ENCODE data around the gene PALD1. TPM values are rescaled to one million over a fixed set of nuclear protein-coding genes. Genes with fewer than 3 reads are reported as not detected.
A peak's percentile ranks its signal among the peaks of the same experiment; 100 is the strongest.

Gene PALD1
- total and polyA plus RNA-seq, 2 of the 13 experiments (the other 11 are each of a cell fraction or from before 2014, with no cell fraction given), result 0.07 to 0.09 TPM

DNA sequence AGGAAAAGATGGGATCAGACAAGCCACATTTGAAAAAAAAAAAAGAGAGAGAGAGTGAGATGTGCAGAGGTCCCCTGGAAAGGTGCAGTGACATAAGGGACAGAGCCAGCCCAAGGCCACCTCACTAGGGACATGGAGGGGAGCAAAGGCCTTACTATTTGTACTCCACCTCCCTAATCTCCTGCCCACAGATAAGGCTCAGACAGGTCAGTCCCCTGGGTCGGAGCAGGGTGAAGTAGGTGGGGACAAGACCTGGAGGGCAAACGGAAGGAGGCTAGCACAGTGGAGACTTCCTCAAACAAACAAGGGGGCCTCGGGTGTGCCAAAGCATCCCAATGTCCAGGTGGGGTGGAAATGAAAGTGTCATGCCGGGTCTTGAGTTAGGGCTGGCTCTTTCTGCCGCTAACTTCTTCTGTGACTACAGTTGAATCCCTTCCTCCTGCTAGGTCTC is 117.0 kb downstream of the PALD1 start (continued):
- peak in 1 of 2 experiments; percentile 62; a peak in 1 of 4 replicates for TF ChIP-seq EP300 (IDR thresholded peaks at IDR 0.05; ENCODE audit: low read depth in 2 of 2, low read length in 2 of 2)
- no peak for TF ChIP-seq EP300 (CRISPR knock-in tag; IDR thresholded peaks at IDR 0.05; ENCODE audit: borderline replicate concordance)
- no peak for TF ChIP-seq KAT7 (CRISPR knock-in tag; IDR thresholded peaks at IDR 0.05; ENCODE audit: borderline replicate concordance)
- TF ChIP-seq KAT2B (IDR thresholded peaks at IDR 0.05; ENCODE audit: borderline replicate concordance, low read depth, low read length), result no peak
- TF ChIP-seq ZNF549 (CRISPR knock-in tag; IDR thresholded peaks at IDR 0.05), result no peak
- TF ChIP-seq RARA (CRISPR knock-in tag; IDR thresholded peaks at IDR 0.05), result peak; percentile 46; the same call in 1 of the 2 replicates
- TF ChIP-seq PCBP2 (optimal IDR thresholded peaks at IDR 0.05; ENCODE audit: low read depth, low read length, poor library complexity, severe bottlenecking), result no peak
- TF ChIP-seq NR2F6 (IDR thresholded peaks at IDR 0.05), result peak; percentile 50
- TF ChIP-seq NR2F6 (CRISPR knock-in tag; IDR thresholded peaks at IDR 0.05), result no peak; the same call in 1 of the 2 replicates
- TF ChIP-seq, protein P1, sequence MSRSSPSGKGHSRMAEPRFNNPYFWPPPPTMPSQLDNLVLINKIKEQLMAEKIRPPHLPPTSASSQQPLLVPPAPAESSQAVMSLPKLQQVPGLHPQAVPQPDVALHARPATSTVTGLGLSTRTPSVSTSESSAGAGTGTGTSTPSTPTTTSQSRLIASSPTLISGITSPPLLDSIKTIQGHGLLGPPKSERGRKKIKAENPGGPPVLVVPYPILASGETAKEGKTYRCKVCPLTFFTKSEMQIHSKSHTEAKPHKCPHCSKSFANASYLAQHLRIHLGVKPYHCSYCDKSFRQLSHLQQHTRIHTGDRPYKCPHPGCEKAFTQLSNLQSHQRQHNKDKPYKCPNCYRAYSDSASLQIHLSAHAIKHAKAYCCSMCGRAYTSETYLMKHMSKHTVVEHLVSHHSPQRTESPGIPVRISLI (CRISPR knock-in tag; IDR thresholded peaks at IDR 0.05; ENCODE audit: borderline replicate concordance), result peak; percentile 88
- peak; percentile 21; the same call in 1 of the 2 replicates for TF ChIP-seq NR2F2 (IDR thresholded peaks at IDR 0.05; ENCODE audit: borderline replicate concordance, low read depth)
- TF ChIP-seq HNF4A (CRISPR knock-in tag; IDR thresholded peaks at IDR 0.05), result peak; percentile 32; the same call in 1 of the 2 replicates
- no peak for TF ChIP-seq PCBP1 (IDR thresholded peaks at IDR 0.05; ENCODE audit: borderline replicate concordance, low read depth, low read length)
- TF ChIP-seq ZNF660 (CRISPR knock-in tag; IDR thresholded peaks at IDR 0.05; ENCODE audit: borderline replicate concordance, low read depth), result no peak
- peak; percentile 9; the same call in 1 of the 2 replicates for TF ChIP-seq PHF21A (CRISPR knock-in tag; IDR thresholded peaks at IDR 0.05)
- peak; percentile 5; the same call in 1 of the 2 replicates for TF ChIP-seq HDAC2 (CRISPR knock-in tag; IDR thresholded peaks at IDR 0.05)
- TF ChIP-seq, protein P2, sequence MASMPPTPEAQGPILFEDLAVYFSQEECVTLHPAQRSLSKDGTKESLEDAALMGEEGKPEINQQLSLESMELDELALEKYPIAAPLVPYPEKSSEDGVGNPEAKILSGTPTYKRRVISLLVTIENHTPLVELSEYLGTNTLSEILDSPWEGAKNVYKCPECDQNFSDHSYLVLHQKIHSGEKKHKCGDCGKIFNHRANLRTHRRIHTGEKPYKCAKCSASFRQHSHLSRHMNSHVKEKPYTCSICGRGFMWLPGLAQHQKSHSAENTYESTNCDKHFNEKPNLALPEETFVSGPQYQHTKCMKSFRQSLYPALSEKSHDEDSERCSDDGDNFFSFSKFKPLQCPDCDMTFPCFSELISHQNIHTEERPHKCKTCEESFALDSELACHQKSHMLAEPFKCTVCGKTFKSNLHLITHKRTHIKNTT (CRISPR knock-in tag; IDR thresholded peaks at IDR 0.05), result no peak
- TF ChIP-seq, protein P3, sequence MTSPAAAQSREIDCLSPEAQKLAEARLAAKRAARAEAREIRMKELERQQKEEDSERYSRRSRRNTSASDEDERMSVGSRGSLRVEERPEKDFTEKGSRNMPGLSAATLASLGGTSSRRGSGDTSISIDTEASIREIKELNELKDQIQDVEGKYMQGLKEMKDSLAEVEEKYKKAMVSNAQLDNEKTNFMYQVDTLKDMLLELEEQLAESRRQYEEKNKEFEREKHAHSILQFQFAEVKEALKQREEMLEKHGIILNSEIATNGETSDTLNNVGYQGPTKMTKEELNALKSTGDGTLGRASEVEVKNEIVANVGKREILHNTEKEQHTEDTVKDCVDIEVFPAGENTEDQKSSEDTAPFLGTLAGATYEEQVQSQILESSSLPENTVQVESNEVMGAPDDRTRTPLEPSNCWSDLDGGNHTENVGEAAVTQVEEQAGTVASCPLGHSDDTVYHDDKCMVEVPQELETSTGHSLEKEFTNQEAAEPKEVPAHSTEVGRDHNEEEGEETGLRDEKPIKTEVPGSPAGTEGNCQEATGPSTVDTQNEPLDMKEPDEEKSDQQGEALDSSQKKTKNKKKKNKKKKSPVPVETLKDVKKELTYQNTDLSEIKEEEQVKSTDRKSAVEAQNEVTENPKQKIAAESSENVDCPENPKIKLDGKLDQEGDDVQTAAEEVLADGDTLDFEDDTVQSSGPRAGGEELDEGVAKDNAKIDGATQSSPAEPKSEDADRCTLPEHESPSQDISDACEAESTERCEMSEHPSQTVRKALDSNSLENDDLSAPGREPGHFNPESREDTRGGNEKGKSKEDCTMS (CRISPR knock-in tag; conservative IDR thresholded peaks at IDR 0.05), result no peak
- no peak for TF ChIP-seq ZNF792 (CRISPR knock-in tag; IDR thresholded peaks at IDR 0.05)
- TF ChIP-seq U2AF2 (IDR thresholded peaks at IDR 0.05; ENCODE audit: low read depth, low read length), result no peak
- TF ChIP-seq SSRP1 (CRISPR knock-in tag; IDR thresholded peaks at IDR 0.05), result no peak

All from HepG2 (cell line).